Upper lobe of left lung (tissue), 6 donors: ENCODE measurements around the gene MEIOB. TPM values are rescaled to one million over a fixed set of nuclear protein-coding genes. Genes with fewer than 3 reads are reported as not detected.
A peak's percentile ranks its signal among the peaks of the same experiment; 100 is the strongest.

ENCODE experiments used
- ATAC-seq, 2 donors: fragments of 200-7000 bp; cut with Tn5 transposase; one replicate each; pipeline ENCODE4 v1.9.1; 2022; ENCODE audit warnings: mild to moderate bottlenecking in 2 of 2, moderate library complexity in 2 of 2; ENCODE audit not compliant: low FRiP score in 2 of 2
- DNase-seq, 2 donors: peaks; one replicate each; pipeline ENCODE4 v3.0.0-alpha.2; 2019 to 2020
- H3K27ac ChIP-seq, 4 donors: fragments of 200-600 bp; sonication (generic); one replicate each; pipeline ENCODE4 v1.5.1; 2016 to 2019
- H3K27me3 ChIP-seq, 4 donors: fragments of 200-600 bp; sonication (generic); one replicate each; pipeline ENCODE4 v1.5.1; 2017 to 2019
- H3K36me3 ChIP-seq, 4 donors: fragments of 200-600 bp; sonication (generic); one replicate each; pipeline ENCODE4 v1.5.1; 2016 to 2019
- H3K4me1 ChIP-seq, 4 donors: fragments of 200-600 bp; sonication (generic); one replicate each; pipeline ENCODE4 v1.5.1; 2018 to 2019
- H3K4me3 ChIP-seq, 4 donors: fragments of 200-600 bp; sonication (generic); one replicate each; pipeline ENCODE4 v1.5.1; 2017 to 2019; ENCODE audit warnings: mild to moderate bottlenecking in 2 of 4, moderate library complexity in 1 of 4
- H3K9me3 ChIP-seq, 4 donors: fragments of 200-600 bp; sonication (generic); one replicate each; pipeline ENCODE4 v1.5.1; 2018 to 2019
- CTCF ChIP-seq, 6 experiments: fragments of 450-650 bp in 4 of 6; fragments of 200-600 bp in 2 of 6; sonication (generic) in 2 of 6; IDR thresholded peaks; one replicate each; pipeline ENCODE4 v1.5.1; 2016 to 2019; ENCODE audit warnings: antibody characterized with exemption in 6 of 6
- EP300 ChIP-seq, 4 donors: sonication (generic); formaldehyde crosslinking; IDR thresholded peaks; one replicate each; pipeline ENCODE4 v1.5.1; 2017; ENCODE audit warnings: antibody characterized with exemption in 4 of 4, control low read depth in 2 of 4
- POLR2A ChIP-seq, 4 donors: fragments of 450-650 bp; IDR thresholded peaks; one replicate each; pipeline ENCODE4 v1.5.1; 2016 to 2017; ENCODE audit warnings: antibody characterized with exemption in 4 of 4, mild to moderate bottlenecking in 2 of 4
- POLR2AphosphoS5 ChIP-seq, 2 donors: sonication (generic); formaldehyde crosslinking; IDR thresholded peaks; one replicate each; pipeline ENCODE4 v1.5.1; 2017; ENCODE audit warnings: antibody characterized with exemption in 2 of 2
- WGBS, 2 donors: methylation state at CpG; one replicate each; pipeline ENCODE4 v1.1.5; 2017 to 2018; 5-methylcytosine and 5-hydroxymethylcytosine counted together
- total RNA-seq, 6 donors: library from RNA; depleted of rRNA in 4 of 6; stranded (reverse); fragments of >200 nt in 4 of 6; gene quantifications; one replicate each; pipeline versions ENCODE4 v1.1.0 to v1.2.1, GENCODE V29; 2016 to 2021
- donor health status: DM: no; HTN: no; CAD: no; lungs with moderate emphysema.
- donor health status: DM: no; HTN: yes; CAD: no; lungs with severe emphysema.

The MEIOB gene
- total RNA-seq, 6 donors from 2014 or later, result 0.54 TPM; not detected in 5

- peaks cover 0 to 22% (median 7%) of the 10 kb centered on the region in 4 donors for H3K4me1 ChIP-seq
- DNase-seq, result peak in 1 of 2 donors; percentile 80
- no peak for ATAC-seq
- peaks cover 0 to 6% (median 0%) of the 10 kb centered on the region in 4 donors for H3K9me3 ChIP-seq
- peaks cover 3 to 42% (median 28%) of the 10 kb centered on the region in 4 donors for H3K36me3 ChIP-seq
- no peaks in the 10 kb centered on the region for H3K27me3 ChIP-seq
- H3K4me3 ChIP-seq, result peak overlapping the region in 3 of 4 donors; percentile 12 to 41 (median 40)
- no peak for TF ChIP-seq POLR2A (IDR thresholded peaks at IDR 0.05)
- TF ChIP-seq EP300 (IDR thresholded peaks at IDR 0.05), result no peak
- no peak for TF ChIP-seq POLR2AphosphoS5 (IDR thresholded peaks at IDR 0.05)
- TF ChIP-seq CTCF (IDR thresholded peaks at IDR 0.05), result no peak
- peak overlapping the region in 3 of 4 donors; percentile 30 to 45 (median 42) for H3K27ac ChIP-seq
- WGBS, 2 donors, result 80 to 88% methylated on average over 2 to 33 of the region's 33 CpGs
Measured at GRCh38 chr16:1792836-1793577, 79.0 kb downstream of the MEIOB start.

GRCh38 chr16:1791943-1792812, 79.8 kb downstream of the MEIOB start:
- Histone ChIP-seq H3K9me3 (no peaks in the 10 kb centered on the region), H3K27ac (no peak overlapping the region), H3K36me3 (peaks cover 3 to 50% (median 35%) of the 10 kb centered on the region in 4 donors), H3K4me3 (no peak overlapping the region), H3K27me3 (no peaks in the 10 kb centered on the region), H3K4me1 (peaks cover 0 to 22% (median 7%) of the 10 kb centered on the region in 4 donors)
- peak in 1 of 2 donors; percentile 76 for DNase-seq
- WGBS, 2 donors, result 89 to 95% methylated on average over 14 to 44 of the region's 59 CpGs
- TF ChIP-seq POLR2AphosphoS5 (IDR thresholded peaks at IDR 0.05) (no peak), EP300 (IDR thresholded peaks at IDR 0.05) (no peak), CTCF (IDR thresholded peaks at IDR 0.05) (no peak), POLR2A (IDR thresholded peaks at IDR 0.05) (no peak)
- ATAC-seq, result no peak

GRCh38 chr16:1791256-1791942, 80.6 kb downstream of the MEIOB start:
- no peak overlapping the region for H3K4me3 ChIP-seq
- 96% methylated on average over 14 to 38 of the region's 53 CpGs for WGBS, 2 donors
- DNase-seq, result peak in 1 of 2 donors; percentile 83
- TF ChIP-seq POLR2A (IDR thresholded peaks at IDR 0.05) (no peak), POLR2AphosphoS5 (IDR thresholded peaks at IDR 0.05) (no peak), EP300 (IDR thresholded peaks at IDR 0.05) (no peak), CTCF (IDR thresholded peaks at IDR 0.05) (no peak)
- H3K36me3 ChIP-seq, result peaks cover 3 to 58% (median 42%) of the 10 kb centered on the region in 4 donors
- ATAC-seq, result no peak
- no peaks in the 10 kb centered on the region for H3K27me3 ChIP-seq
- no peaks in the 10 kb centered on the region for H3K9me3 ChIP-seq
- H3K27ac ChIP-seq, result no peak overlapping the region
- peaks cover 0 to 22% (median 7%) of the 10 kb centered on the region in 4 donors for H3K4me1 ChIP-seq

GRCh38 chr16:1790611-1791255, 81.2 kb downstream of the MEIOB start:
- Histone ChIP-seq H3K4me3 (no peak overlapping the region), H3K9me3 (no peaks in the 10 kb centered on the region), H3K27me3 (no peaks in the 10 kb centered on the region), H3K36me3 (peaks cover 3 to 65% (median 43%) of the 10 kb centered on the region in 4 donors), H3K4me1 (peaks cover 0 to 24% (median 7%) of the 10 kb centered on the region in 4 donors), H3K27ac (no peak overlapping the region)
- ATAC-seq (no peak), DNase-seq (peak; percentile 19 to 82)
- 88 to 89% methylated on average over 14 to 41 of the region's 44 CpGs for WGBS, 2 donors
- no peak for TF ChIP-seq POLR2A (IDR thresholded peaks at IDR 0.05)
- TF ChIP-seq CTCF (IDR thresholded peaks at IDR 0.05), result no peak
- TF ChIP-seq POLR2AphosphoS5 (IDR thresholded peaks at IDR 0.05), result no peak
- no peak for TF ChIP-seq EP300 (IDR thresholded peaks at IDR 0.05)
